ENCODE results near the gene PCDHB7.
"Not testable (repeated sequence)": the region's sequence is repeated elsewhere in the genome, so short reads cannot be mapped to it uniquely, and the experiment has no call there.

PCDHB7 gene
- 0 to 0.05 (median 0) reads per million in 3 experiments for total RNA-seq

- no peak for DNase-seq
These were observed at the start of gene PCDHB7 for GRCh38 chr5:141172381-141173204. Gene PCDHB7, plus strand, starts transcription at chr5:141172644. Its CDS starts 192 bp downstream, at chr5:141172836.

- not testable (repeated sequence) for DNase-seq
These were observed 48.9 kb upstream of the PCDHB7 start for GRCh38 chr5:141123396-141124135.

DNA sequence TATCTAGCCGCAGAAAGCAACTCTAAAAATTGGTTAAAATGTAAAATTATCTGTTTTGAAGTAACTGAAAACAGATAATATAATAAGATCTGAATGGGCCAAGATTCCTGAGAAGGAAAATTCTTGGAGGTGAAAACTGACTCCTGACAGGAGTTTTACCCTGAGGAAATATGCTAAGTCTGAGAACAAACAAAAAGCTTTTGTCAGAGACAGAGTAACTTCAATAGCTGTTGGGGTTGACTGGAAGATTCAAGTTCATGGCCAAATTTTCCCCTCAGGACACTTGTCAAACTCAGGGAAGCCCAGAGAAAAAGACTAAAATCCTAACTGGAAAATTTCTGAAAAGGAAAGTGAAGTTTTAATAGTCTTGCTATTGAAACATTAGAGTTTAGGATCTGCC, 45.1 kb upstream of the PCDHB7 start:
- DNase-seq: no peak

GRCh38 chr5:141135030-141135717, 37.3 kb upstream of the PCDHB7 start, which contains the start of gene PCDHB5:
Gene PCDHB5, plus strand, starts transcription at chr5:141135206. Its CDS starts 229 bp downstream, at chr5:141135435.
- no peak for DNase-seq

GRCh38 chr5:141135718-141136266, 36.7 kb upstream of the PCDHB7 start:
- DNase-seq: no peak

- DNase-seq: not testable (repeated sequence)
These were observed 35.1 kb upstream of the PCDHB7 start for GRCh38 chr5:141137346-141137745.

DNA sequence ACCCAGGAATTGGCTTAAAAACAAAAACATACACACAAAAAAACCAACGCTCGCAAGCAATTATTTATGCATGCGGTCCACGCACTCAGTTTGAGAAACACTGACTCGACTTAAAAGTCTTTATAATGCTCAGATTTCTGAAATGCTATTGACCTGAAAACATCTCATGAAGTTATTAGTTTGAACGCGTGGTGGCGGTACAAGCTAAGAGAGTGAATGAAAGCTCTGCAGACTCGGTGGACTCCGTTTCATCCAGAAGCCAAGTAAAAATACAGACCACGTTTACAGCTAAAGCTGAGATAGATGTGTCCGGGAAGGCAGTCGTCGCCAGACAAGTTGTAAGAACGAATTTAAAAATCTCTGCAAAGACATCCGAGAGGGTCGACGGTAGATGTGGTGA, 22.6 kb upstream of the PCDHB7 start, which contains the start of gene PCDHB6:
PCDHB6 (plus strand) TSS at position 246 of the 400 bp plus-strand sequence. CDS start 201 bp downstream, outside the sequence.
- no peak for DNase-seq

- DNase-seq: no peak
These were observed 22.0 kb upstream of the PCDHB7 start for GRCh38 chr5:141150224-141150992.

- DNase-seq: no peak
These were observed 21.5 kb upstream of the PCDHB7 start for GRCh38 chr5:141150993-141151325.

- not testable (repeated sequence) for DNase-seq
These were observed 20.8 kb upstream of the PCDHB7 start for GRCh38 chr5:141151632-141152031.

- not testable (repeated sequence) for DNase-seq
These were observed 20.3 kb upstream of the PCDHB7 start for GRCh38 chr5:141152096-141152495.

DNA sequence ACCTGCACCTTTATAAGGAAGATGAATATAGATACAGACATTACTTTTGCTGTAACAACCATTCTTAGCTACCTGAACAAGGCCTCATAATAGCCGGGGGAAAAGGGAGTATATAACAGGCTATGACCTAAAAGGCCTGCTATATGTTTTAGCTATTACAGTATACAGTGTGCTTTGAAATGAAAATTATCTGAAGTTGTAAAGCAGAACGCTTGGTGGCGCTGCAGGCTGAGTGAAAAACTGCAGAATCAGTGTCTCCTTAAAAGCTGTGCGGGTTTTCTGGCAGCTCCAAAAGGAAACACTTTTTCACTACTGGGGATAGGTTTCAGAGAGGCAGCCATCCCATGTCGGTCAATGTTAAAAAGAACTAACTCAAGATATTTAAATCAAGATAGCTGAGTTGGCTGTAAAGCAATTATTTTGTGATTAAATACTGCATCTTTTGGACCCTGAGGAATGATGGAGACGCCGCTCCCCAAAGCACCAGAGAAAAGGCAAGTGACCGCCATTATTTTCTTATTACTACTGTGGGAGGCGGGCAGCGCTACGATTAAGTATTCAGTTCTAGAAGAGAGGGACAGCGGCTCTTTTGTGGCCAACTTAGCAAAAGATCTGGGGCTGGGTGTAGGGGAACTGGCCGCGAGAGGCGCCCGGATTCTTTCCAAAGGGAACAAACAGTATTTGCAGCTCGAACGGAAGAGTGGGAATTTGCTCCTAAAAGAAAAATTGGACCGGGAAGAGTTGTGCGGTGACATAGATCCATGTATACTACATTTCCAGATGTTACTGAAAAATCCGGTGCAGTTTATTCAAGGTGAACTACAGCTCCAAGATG, 16.7 kb upstream of the PCDHB7 start:
- no peak for DNase-seq

DNA sequence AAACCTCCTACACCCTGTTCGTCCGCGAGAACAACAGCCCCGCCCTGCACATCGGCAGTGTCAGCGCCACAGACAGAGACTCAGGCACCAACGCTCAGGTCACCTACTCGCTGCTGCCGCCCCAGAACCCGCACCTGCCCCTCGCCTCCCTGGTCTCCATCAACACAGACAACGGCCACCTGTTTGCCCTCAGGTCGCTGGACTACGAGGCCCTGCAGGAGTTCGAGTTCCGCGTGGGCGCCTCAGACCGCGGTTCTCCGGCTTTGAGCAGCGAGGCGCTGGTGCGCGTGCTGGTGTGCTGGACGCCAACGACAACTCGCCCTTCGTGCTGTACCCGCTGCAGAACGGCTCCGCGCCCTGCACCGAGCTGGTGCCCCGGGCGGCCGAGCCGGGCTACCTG, 15.1 kb upstream of the PCDHB7 start:
- DNase-seq: not testable (repeated sequence)

GRCh38 chr5:141157901-141158300, 14.5 kb upstream of the PCDHB7 start:
- DNase-seq: not testable (repeated sequence)

GRCh38 chr5:141174291-141175104, 2.1 kb downstream of the PCDHB7 start:
- not testable (repeated sequence) for DNase-seq

- DNase-seq: no peak
These were observed 3.5 kb downstream of the PCDHB7 start for GRCh38 chr5:141175933-141176332.

- DNase-seq: not testable (repeated sequence)
These were observed 5.2 kb downstream of the PCDHB7 start, which contains the start of gene PCDHB8 for GRCh38 chr5:141177577-141178191. Gene PCDHB8, plus strand, starts transcription at chr5:141177790. Its CDS starts 245 bp downstream, at chr5:141178035.

DNA sequence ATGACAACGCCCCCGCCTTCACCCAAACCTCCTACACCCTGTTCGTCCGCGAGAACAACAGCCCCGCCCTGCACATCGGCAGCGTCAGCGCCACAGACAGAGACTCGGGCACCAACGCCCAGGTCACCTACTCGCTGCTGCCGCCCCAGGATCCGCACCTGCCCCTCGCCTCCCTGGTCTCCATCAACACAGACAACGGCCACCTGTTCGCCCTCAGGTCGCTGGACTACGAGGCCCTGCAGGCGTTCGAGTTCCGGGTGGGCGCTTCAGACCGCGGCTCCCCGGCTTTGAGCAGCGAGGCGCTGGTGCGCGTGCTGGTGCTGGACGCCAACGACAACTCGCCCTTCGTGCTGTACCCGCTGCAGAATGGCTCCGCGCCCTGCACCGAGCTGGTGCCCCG, 6.9 kb downstream of the PCDHB7 start:
- DNase-seq: not testable (repeated sequence)

DNA sequence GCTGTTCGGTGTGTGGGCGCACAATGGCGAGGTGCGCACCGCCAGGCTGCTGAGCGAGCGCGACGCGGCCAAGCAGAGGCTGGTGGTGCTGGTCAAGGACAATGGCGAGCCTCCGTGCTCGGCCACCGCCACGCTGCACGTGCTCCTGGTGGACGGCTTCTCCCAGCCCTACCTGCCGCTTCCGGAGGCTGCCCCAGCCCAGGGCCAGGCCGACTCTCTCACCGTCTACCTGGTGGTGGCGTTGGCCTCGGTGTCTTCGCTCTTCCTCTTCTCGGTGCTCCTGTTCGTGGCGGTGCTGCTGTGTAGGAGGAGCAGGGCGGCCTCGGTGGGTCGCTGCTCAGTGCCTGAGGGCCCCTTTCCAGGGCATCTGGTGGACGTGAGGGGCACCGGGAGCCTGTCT, 7.4 kb downstream of the PCDHB7 start:
- not testable (repeated sequence) for DNase-seq
